Measurements from ENCODE around the gene FHOD3. TPM values are rescaled to one million over a fixed set of nuclear protein-coding genes. Genes with fewer than 3 reads are reported as not detected.

Gene FHOD3
- total RNA-seq, 1 donor from 2014 or later, result 346 TPM

GRCh38 chr18:36527051-36527450, 229.5 kb downstream of the FHOD3 start:
- no peak for TF ChIP-seq CTCF (IDR thresholded peaks at IDR 0.05; ENCODE audit: borderline replicate concordance)

GRCh38 chr18:36527740-36528455, 230.4 kb downstream of the FHOD3 start:
- H3K4me1 ChIP-seq, result peaks cover 60% of the 10 kb centered on the region

More at GRCh38 chr18:36527051-36527450, 229.5 kb downstream of the FHOD3 start:
- intact Hi-C loops (cut with micrococcal nuclease), result no loop called here
- no peaks in the 10 kb centered on the region for H3K36me3 ChIP-seq
- H3K9me3 ChIP-seq (replicated peaks), result no peaks in the 10 kb centered on the region
- H3K27ac ChIP-seq (replicated peaks), result no peak overlapping the region
- H3K4me3 ChIP-seq, result no peak overlapping the region
- peaks cover 56% of the 10 kb centered on the region for H3K4me1 ChIP-seq
- H3K27me3 ChIP-seq (ENCODE audit: low read depth), result no peaks in the 10 kb centered on the region
- DNase-seq, result no peak

GRCh38 chr18:36529747-36530146, 232.2 kb downstream of the FHOD3 start:
- peaks cover 67% of the 10 kb centered on the region for H3K4me1 ChIP-seq
- no peaks in the 10 kb centered on the region for H3K27me3 ChIP-seq (ENCODE audit: low read depth)
- intact Hi-C loops (cut with micrococcal nuclease), result no loop called here
- no peak overlapping the region for H3K4me3 ChIP-seq
- no peak overlapping the region for H3K27ac ChIP-seq (replicated peaks)
- TF ChIP-seq CTCF (IDR thresholded peaks at IDR 0.05; ENCODE audit: borderline replicate concordance), result no peak
- no peak for DNase-seq
- H3K9me3 ChIP-seq (replicated peaks), result no peaks in the 10 kb centered on the region
- no peaks in the 10 kb centered on the region for H3K36me3 ChIP-seq

More at GRCh38 chr18:36527740-36528455, 230.4 kb downstream of the FHOD3 start:
- no peak for TF ChIP-seq CTCF (IDR thresholded peaks at IDR 0.05; ENCODE audit: borderline replicate concordance)
- no peaks in the 10 kb centered on the region for H3K9me3 ChIP-seq (replicated peaks)
- H3K27ac ChIP-seq (replicated peaks), result peak overlapping the region; percentile 12
- no peaks in the 10 kb centered on the region for H3K27me3 ChIP-seq (ENCODE audit: low read depth)
- H3K4me3 ChIP-seq, result no peak overlapping the region
- intact Hi-C loops (cut with micrococcal nuclease), result no loop called here
- no peaks in the 10 kb centered on the region for H3K36me3 ChIP-seq
- no peak for DNase-seq

- intact Hi-C loops (cut with micrococcal nuclease), result no loop called here
- TF ChIP-seq CTCF (IDR thresholded peaks at IDR 0.05; ENCODE audit: borderline replicate concordance), result no peak
- DNase-seq, result no peak
- Histone ChIP-seq H3K4me3 (no peak overlapping the region), H3K27me3 (ENCODE audit: low read depth) (no peaks in the 10 kb centered on the region), H3K27ac (replicated peaks) (no peak overlapping the region), H3K4me1 (peaks cover 70% of the 10 kb centered on the region), H3K9me3 (replicated peaks) (no peaks in the 10 kb centered on the region), H3K36me3 (no peaks in the 10 kb centered on the region)
These were observed 233.3 kb downstream of the FHOD3 start for GRCh38 chr18:36530676-36531405.

GRCh38 chr18:36531636-36532035, 234.1 kb downstream of the FHOD3 start:
- Histone ChIP-seq H3K27me3 (ENCODE audit: low read depth) (no peaks in the 10 kb centered on the region), H3K4me3 (no peak overlapping the region), H3K4me1 (peaks cover 74% of the 10 kb centered on the region), H3K27ac (replicated peaks) (no peak overlapping the region), H3K9me3 (replicated peaks) (no peaks in the 10 kb centered on the region), H3K36me3 (no peaks in the 10 kb centered on the region)
- no peak for TF ChIP-seq CTCF (IDR thresholded peaks at IDR 0.05; ENCODE audit: borderline replicate concordance)
- intact Hi-C loops (cut with micrococcal nuclease), result no loop called here
- no peak for DNase-seq

All from left ventricle myocardium inferior (tissue), 1 donor.